A549 treated with CpdA at 1 μM for 4 hours (cell line): ENCODE results near the gene CARD19. TPM values are rescaled to one million over a fixed set of nuclear protein-coding genes. Genes with fewer than 3 reads are reported as not detected.

ENCODE experiments used
- total RNA-seq: library from RNA; stranded (reverse); fragments of 200-300 nt; extraction: Qiagen RNA extraction; gene quantifications from 5 replicates; pipeline ENCODE4 v1.2.3, GENCODE V29; 2022; ENCODE audit warnings: low read depth

CARD19 gene
- 44.5 to 68.1 TPM (median 63.3 TPM) in 5 replicates for total RNA-seq

GRCh38 chr9:93096131-93096802 is at the start of gene CARD19:
Gene CARD19, plus strand, starts transcription at chr9:93096217. Its CDS starts 129 bp downstream, at chr9:93096346.

DNA sequence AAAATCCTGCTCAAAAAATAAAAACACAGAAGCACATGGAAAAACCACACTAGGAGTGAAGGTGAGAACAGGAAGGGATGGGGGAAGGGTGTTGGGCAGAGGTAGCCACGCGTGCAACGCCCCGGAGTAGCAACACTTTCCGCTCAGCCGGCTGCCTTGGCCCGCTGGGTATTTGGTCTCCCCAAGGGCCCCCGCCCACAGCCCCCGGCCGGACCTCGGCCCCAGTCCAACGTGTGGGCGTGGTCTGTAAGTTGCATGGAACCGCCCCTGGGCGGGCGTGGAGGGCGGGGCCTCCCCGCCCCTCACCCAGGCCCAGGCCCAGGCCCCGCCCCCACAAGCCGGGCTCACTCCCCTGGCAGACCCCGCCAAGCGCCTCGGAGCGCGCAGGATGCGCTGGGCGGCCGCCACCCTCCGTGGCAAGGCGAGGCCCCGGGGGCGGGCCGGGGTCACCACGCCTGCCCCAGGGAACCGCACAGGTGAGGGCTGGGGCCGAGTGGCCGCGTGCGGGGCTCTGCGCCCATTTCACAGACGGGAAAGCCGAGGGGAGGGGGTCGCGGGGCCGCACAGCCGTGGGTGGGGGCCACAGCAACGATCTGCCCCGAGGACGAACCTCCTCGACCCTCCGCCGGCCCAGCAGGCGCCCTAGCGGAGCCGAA is 37.5 kb upstream of the CARD19 start, which contains the start of gene SUSD3:
Gene SUSD3 (plus strand): TSS at position 347 of the 656 bp plus-strand sequence. CDS start 42 bp downstream, at position 389.

DNA sequence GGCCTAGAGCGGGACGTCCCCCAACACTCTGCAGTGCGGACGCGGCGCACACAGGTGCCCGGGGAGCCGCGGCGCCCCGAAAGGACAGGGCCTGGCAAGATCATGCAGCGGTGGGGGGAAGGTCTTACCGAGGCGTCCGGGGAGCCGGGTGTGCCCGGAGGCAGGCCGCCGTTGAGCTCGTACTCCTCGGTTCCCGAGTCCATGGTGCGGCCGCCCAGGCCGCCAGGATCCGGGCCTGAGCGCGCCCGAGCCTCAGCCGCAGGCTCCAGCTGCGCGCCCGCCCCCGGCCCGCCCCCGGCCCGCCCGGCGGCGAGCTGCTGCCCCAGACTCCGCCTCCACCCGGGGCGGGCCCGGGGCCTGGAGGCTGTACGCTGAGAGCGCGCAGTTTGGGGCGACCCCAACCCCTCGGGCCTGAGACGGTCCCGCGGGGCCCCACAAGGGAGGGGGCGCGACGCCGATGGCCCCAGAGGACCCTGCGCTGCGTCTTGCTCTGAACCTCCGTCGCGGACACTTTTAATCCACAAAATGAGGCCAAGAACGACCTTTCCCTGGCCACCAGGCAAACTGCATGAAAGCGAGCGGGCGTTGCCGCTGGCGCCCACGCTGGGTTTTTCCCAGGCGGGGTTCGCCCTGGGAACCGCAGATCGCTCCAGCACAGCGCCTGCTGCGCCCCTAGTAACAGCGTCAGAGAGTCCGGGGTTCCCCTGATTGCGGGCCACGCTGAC is 38.2 kb downstream of the CARD19 start, which contains the start of gene NINJ1:
Gene NINJ1 (minus strand): TSS at position 237 of the 725 bp plus-strand sequence. CDS start 34 bp downstream, at position 203.

Other genes starting within 250 kb of the CARD19 start
- gene ZNF484, start 218.2 kb upstream of the CARD19 start, total RNA-seq, result 1.8 to 2.9 TPM (median 2.2 TPM) in 5 replicates
- 0.17 to 0.44 TPM (median 0.24 TPM) in 5 replicates for gene FGD3, start 148.7 kb upstream of the CARD19 start, total RNA-seq
- gene SUSD3, start 37.5 kb upstream of the CARD19 start, total RNA-seq, result 0.50 to 0.62 TPM (median 0.54 TPM) in 5 replicates
- 61.6 to 101 TPM (median 80.2 TPM) in 5 replicates for gene NINJ1, start 38.0 kb downstream of the CARD19 start, total RNA-seq
- 5.9 to 7.7 TPM (median 6.6 TPM) in 5 replicates for gene WNK2, start 87.9 kb downstream of the CARD19 start, total RNA-seq